ENCODE measurements around the gene DOCK4. TPM values are rescaled to one million over a fixed set of nuclear protein-coding genes. Genes with fewer than 3 reads are reported as not detected.

Gene DOCK4
- total and polyA plus RNA-seq, 2 of the 8 experiments (the other 6 are each of a cell fraction or from before 2014, with no cell fraction given), result 5.1 to 23.6 TPM

GRCh38 chr7:111955616-111956015 lies 250.6 kb downstream of the DOCK4 start:
- Histone ChIP-seq H2BK120ac (replicated peaks; ENCODE audit: low read depth, low read length) (no peak overlapping the region), H3K18ac (ENCODE audit: extremely low read depth, low read length) (no peak overlapping the region), H3K9me3 (ENCODE audit: insufficient read depth in 2 of 2, low read depth in 1 of 2, low read length in 1 of 2) (no peaks in the 10 kb centered on the region), H4K5ac (ENCODE audit: insufficient read length, low read depth, low read length) (no peak overlapping the region), H2BK12ac (ENCODE audit: low read depth, low read length) (no peak overlapping the region), H3K4me3 (ENCODE audit: extremely low read depth in 1 of 4, insufficient read depth in 2 of 4, low read depth in 3 of 4, low read length in 4 of 4) (no peak overlapping the region), H2BK5ac (ENCODE audit: low read depth, low read length) (no peak overlapping the region), H3K4me2 (ENCODE audit: insufficient read depth in 1 of 2, low read depth in 2 of 2, low read length in 2 of 2) (no peak overlapping the region), H2BK20ac (ENCODE audit: low read length) (no peak overlapping the region), H3K23me2 (ENCODE audit: low read depth, low read length) (no peaks in the 10 kb centered on the region), H3K4me1 (replicated peaks in 1 of 4; ENCODE audit: control insufficient read depth in 3 of 4, insufficient read depth in 4 of 4, low read length in 3 of 4) (peaks cover 0 to 2% (median 0%) of the 10 kb centered on the region in 4 experiments; a peak in 2 of 7 replicates), H4K8ac (ENCODE audit: extremely low read depth, insufficient read depth, low read length) (no peak overlapping the region), H2AFZ (ENCODE audit: low read length) (no peak overlapping the region), H4K20me1 (replicated peaks in 1 of 2; ENCODE audit: control insufficient read depth in 1 of 2, insufficient read depth in 2 of 2, low read length in 2 of 2) (no peaks in the 10 kb centered on the region), H2BK15ac (ENCODE audit: low read length) (no peak overlapping the region), H3K36me3 (ENCODE audit: control insufficient read depth in 2 of 4, insufficient read depth in 4 of 4, low read length in 3 of 4) (no peaks in the 10 kb centered on the region), H3K27me3 (replicated peaks in 1 of 4; ENCODE audit: control insufficient read depth in 3 of 4, extremely low read depth in 1 of 4, insufficient read depth in 3 of 4, low read length in 3 of 4) (no peaks in the 10 kb centered on the region), H3K56ac (replicated peaks; ENCODE audit: insufficient read length, low read depth, low read length) (no peak overlapping the region), H2AK5ac (ENCODE audit: low read depth, low read length) (no peak overlapping the region), H3K27ac (ENCODE audit: low read depth, low read length) (no peak overlapping the region), H3K9ac (replicated peaks in 1 of 4; ENCODE audit: extremely low read depth in 1 of 4, low read depth in 3 of 4, low read length in 3 of 4) (no peak overlapping the region), H3K4ac (replicated peaks; ENCODE audit: insufficient read length, low read depth, low read length) (no peak overlapping the region), H3K79me1 (ENCODE audit: low read depth, low read length) (no peaks in the 10 kb centered on the region), H3K14ac (ENCODE audit: insufficient read length) (no peak overlapping the region), H3K23ac (ENCODE audit: insufficient read length) (no peak overlapping the region), H4K91ac (replicated peaks; ENCODE audit: insufficient read length, low read length) (no peak overlapping the region), H3K79me2 (ENCODE audit: control insufficient read depth in 1 of 2, insufficient read depth in 2 of 2, low read length in 2 of 2) (no peaks in the 10 kb centered on the region)
- ChIA-PET POLR2A (ENCODE audit: partially characterized antibody) (no interaction called here), CTCF (ENCODE audit: partially characterized antibody) (interaction anchor here (2.3 kb wide), 1 partner anchor 101 kb away, joined by 6 read pairs; no protein-coding TSS in a partner anchor)
- FAIRE-seq (no peak), DNase-seq (ENCODE audit: low read depth in 1 of 2, low spot score in 2 of 2) (no peak)
- 61% methylated on average over 1 of the region's 1 CpG; no CpG with 5 or more reads in 1 of the 2 experiments for WGBS, 2 experiments (ENCODE audit: extremely low coverage in 1 of 2, insufficient coverage in 1 of 2, insufficient read length in 1 of 2, insufficient replicate concordance in 2 of 2, low coverage in 1 of 2, low lambda C conversion rate in 2 of 2, missing lambda C conversion rate in 1 of 2)
- TF ChIP-seq KDM5A (IDR thresholded peaks at IDR 0.05; ENCODE audit: low read length) (no peak), BACH1 (IDR thresholded peaks at IDR 0.05; ENCODE audit: low read length) (no peak), SP1 (IDR thresholded peaks at IDR 0.05; ENCODE audit: low read depth, low read length) (no peak), EGR1 (IDR thresholded peaks at IDR 0.05; ENCODE audit: borderline replicate concordance, low read depth, low read length) (no peak), MAFK (IDR thresholded peaks at IDR 0.05; ENCODE audit: low read depth, low read length) (no peak), FOSL1 (IDR thresholded peaks at IDR 0.05; ENCODE audit: insufficient read depth, low read depth, low read length) (no peak), MAX (IDR thresholded peaks at IDR 0.05) (no peak), KDM4A (IDR thresholded peaks at IDR 0.05; ENCODE audit: low read depth, low read length, severe bottlenecking) (no peak), CHD2 (IDR thresholded peaks at IDR 0.05; ENCODE audit: low read length) (no peak)
- TF ChIP-seq, protein P1, sequence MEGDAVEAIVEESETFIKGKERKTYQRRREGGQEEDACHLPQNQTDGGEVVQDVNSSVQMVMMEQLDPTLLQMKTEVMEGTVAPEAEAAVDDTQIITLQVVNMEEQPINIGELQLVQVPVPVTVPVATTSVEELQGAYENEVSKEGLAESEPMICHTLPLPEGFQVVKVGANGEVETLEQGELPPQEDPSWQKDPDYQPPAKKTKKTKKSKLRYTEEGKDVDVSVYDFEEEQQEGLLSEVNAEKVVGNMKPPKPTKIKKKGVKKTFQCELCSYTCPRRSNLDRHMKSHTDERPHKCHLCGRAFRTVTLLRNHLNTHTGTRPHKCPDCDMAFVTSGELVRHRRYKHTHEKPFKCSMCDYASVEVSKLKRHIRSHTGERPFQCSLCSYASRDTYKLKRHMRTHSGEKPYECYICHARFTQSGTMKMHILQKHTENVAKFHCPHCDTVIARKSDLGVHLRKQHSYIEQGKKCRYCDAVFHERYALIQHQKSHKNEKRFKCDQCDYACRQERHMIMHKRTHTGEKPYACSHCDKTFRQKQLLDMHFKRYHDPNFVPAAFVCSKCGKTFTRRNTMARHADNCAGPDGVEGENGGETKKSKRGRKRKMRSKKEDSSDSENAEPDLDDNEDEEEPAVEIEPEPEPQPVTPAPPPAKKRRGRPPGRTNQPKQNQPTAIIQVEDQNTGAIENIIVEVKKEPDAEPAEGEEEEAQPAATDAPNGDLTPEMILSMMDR (IDR thresholded peaks at IDR 0.05; ENCODE audit: control extremely low read depth in 1 of 3, insufficient read depth in 1 of 3, low read depth in 1 of 3, low read length in 3 of 3), result no peak

Measured in H1 (cell line).